ENCODE data around the gene LRP11. TPM values are rescaled to one million over a fixed set of nuclear protein-coding genes. Genes with fewer than 3 reads are reported as not detected.
"Not testable (repeated sequence)": the region's sequence is repeated elsewhere in the genome, so short reads cannot be mapped to it uniquely, and the experiment has no call there.

The LRP11 gene
- total and polyA plus RNA-seq, 12 donors = 2.6 to 65.1 (median 42.4) TPM

DNA sequence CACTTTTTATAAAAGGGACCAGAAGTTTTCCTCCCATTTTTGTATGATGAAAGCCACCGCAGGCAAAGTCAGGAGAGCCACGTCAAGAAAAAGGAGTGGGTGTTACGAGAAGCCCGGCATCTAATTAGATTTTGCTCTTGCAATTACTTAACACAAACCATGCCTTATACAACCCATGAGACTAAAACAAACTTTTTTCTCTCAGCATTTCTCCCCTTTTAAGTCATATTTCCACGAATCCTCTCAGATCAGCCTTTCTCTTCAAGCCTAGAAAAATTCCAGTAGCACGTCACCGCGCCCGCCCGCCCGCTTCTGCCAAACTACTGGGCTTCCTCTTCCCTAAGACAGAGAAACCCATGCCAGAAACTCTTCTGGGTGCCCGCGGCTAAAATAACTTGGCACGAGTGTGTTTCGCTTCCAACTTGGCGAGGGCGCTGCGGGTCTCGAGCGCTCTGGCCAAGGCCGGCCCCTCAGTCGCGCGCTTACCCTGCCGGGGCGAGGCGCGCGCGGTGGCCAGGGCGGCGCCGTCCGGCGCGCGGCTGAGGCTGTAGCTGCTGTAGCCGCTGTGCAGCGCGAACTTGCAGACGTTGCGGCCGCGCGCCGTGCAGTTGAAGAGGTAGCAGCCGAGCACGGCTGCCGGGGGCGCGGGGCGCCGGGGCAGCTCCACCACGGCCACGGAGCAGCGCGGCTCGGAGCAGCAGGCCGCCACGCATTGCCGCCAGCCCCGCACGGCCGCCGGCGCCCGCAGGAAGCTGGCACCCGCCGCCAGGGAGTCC, 1.0 kb downstream of the LRP11 start:
- peak overlapping the region; percentile 12 to 85 (median 56) for H3K4me3 ChIP-seq
- intact Hi-C loops (cut with DNase I) = loop anchor here (10.0 kb wide), 1 partner anchor 62 kb away; the partner anchor contains the start of gene RAET1G (in 2 of the 2)
- DNase-seq = peak; percentile 72 to 89 (median 84)
- no peaks in the 10 kb centered on the region for H3K9me3 ChIP-seq (replicated peaks in 1 of 3)
- H3K4me1 ChIP-seq (replicated peaks in 1 of 2) = peaks cover 3 to 25% of the 10 kb centered on the region in 2 donors
- peak overlapping the region; percentile 87 to 98 (median 91) for H3K27ac ChIP-seq
- H3K36me3 ChIP-seq (replicated peaks in 1 of 2) = no peaks in the 10 kb centered on the region
- H3K27me3 ChIP-seq = no peaks in the 10 kb centered on the region
- TF ChIP-seq POLR2A (IDR thresholded peaks at IDR 0.05) = peak; percentile 24 to 66
- TF ChIP-seq, protein P1, sequence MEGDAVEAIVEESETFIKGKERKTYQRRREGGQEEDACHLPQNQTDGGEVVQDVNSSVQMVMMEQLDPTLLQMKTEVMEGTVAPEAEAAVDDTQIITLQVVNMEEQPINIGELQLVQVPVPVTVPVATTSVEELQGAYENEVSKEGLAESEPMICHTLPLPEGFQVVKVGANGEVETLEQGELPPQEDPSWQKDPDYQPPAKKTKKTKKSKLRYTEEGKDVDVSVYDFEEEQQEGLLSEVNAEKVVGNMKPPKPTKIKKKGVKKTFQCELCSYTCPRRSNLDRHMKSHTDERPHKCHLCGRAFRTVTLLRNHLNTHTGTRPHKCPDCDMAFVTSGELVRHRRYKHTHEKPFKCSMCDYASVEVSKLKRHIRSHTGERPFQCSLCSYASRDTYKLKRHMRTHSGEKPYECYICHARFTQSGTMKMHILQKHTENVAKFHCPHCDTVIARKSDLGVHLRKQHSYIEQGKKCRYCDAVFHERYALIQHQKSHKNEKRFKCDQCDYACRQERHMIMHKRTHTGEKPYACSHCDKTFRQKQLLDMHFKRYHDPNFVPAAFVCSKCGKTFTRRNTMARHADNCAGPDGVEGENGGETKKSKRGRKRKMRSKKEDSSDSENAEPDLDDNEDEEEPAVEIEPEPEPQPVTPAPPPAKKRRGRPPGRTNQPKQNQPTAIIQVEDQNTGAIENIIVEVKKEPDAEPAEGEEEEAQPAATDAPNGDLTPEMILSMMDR (IDR thresholded peaks at IDR 0.05) = no peak
- WGBS, 4 donors = 1% methylated on average over 32 to 69 of the region's 69 CpGs

DNA sequence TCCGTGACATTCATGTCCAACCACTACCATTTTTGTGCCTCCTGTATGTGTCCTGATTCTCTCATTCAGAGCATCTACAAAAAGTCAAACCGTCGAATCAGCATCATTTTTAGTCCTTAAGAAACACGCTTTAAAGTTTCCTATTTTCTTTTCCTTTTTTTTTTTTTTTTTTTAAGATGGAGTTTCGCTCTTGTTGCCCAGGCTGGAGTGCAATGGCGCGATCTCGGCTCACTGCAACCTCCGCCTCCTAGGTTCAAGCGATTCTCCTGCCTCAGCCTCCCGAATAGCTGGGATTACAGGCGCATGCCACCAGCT, 1.8 kb downstream of the LRP11 start:
- 81 to 91% (median 84%) methylated on average over 8 to 12 of the region's 12 CpGs for WGBS, 4 donors
- not testable (repeated sequence) for DNase-seq; H3K9me3 ChIP-seq (replicated peaks in 1 of 3); H3K36me3 ChIP-seq (replicated peaks in 1 of 2); H3K27me3 ChIP-seq
- Histone ChIP-seq H3K27ac (peak overlapping the region in 3 of 5 donors; percentile 91 to 98 (median 97)), H3K4me1 (replicated peaks in 1 of 2) (peaks cover 3 to 25% of the 10 kb centered on the region in 2 donors), H3K4me3 (peak overlapping the region in 1 of 4 donors; percentile 85)
- intact Hi-C loops (cut with DNase I) = loop anchor here (10.0 kb wide), 1 partner anchor 62 kb away; the partner anchor contains the start of gene RAET1G (in 2 of the 2)

DNA sequence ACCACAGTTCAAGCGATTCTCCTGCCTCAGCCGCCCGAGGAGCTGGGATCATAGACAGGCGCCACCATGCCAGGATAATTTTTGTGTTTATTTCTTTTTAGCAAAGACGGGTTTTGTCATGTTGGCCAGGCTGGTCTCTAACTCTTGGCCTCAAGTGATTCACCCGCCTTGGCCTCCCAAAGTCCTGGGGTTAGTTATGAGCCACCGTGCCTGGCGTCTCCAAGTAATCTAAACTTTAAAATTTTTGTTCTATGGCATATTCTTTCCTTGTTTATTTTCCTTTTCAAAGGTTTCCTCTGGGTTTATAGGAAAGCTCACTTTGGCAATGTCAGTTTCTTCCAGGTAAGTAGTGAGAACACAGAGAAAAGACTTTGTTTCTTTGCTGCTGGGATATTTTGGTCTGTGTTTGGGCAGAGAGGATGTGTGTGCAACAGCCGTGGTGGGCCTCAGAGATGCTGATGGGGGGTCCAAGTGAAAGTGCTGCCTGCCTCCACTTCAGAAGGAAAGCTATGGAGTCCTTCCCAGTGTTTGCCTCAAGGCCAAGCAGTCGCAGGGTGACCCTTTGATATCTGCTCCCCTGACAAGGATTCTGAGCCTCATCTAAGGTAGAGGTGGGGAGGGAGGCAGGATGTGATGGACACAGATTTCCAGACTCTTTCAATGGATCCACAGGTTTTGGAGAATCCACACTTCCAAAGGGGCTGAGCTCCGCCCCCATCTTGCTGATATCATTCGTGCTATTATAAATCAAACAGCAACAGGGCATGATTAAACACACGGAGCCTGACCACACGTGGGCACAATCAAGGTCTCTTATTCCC, 2.3 kb downstream of the LRP11 start:
- intact Hi-C loops (cut with DNase I) = loop anchor here (10.0 kb wide), 1 partner anchor 63 kb away; the partner anchor contains the start of gene RAET1G (in 2 of the 2)
- Histone ChIP-seq H3K4me1 (replicated peaks in 1 of 2) (peaks cover 3 to 31% of the 10 kb centered on the region in 2 donors), H3K27ac (no peak overlapping the region), H3K4me3 (no peak overlapping the region), H3K9me3 (replicated peaks in 1 of 3) (no peaks in the 10 kb centered on the region), H3K27me3 (no peaks in the 10 kb centered on the region), H3K36me3 (replicated peaks in 1 of 2) (no peaks in the 10 kb centered on the region)
- peak in 2 of 7 donors; percentile 32 to 44 for DNase-seq
- 69 to 80% (median 74%) methylated on average over 13 to 14 of the region's 14 CpGs for WGBS, 4 donors
- TF ChIP-seq, protein P1 (IDR thresholded peaks at IDR 0.05) = no peak
- TF ChIP-seq POLR2A (IDR thresholded peaks at IDR 0.05) = no peak

DNA sequence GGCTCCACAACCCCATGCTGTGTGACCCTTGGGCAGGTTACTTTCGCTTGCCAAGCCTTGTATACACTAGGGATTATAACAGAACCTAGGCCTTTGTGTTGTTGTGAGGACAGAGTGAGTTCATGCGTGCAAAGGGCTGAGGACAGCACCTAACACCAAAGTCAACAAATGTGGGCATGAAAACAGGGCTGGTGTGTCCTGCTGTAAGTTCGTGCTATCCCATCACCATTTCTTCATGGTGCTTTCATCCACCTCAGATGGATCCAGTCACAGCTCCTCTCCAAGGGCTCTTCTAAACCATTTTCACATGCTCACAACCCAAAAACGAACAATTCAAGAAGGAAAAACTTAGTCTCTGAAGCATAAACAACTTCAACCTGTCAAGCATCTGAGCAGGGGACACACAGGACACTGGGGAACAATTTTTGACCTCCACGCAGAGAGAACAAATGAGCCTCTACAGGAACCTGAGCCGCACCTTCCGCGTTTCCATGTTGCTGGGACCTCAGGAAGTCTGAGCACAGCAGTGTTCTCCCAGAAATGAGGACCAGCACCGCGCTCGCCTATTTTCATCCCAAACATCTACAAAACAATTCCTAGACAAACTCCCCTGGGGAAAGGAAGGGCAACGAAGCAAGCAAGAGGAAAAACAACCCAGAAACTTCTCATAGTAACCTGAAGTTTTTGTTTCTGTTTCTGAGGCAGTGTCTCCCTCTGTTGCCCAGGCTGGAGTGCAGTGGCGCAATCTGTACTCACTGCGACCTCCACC, 3.1 kb downstream of the LRP11 start:
- no peaks in the 10 kb centered on the region for H3K9me3 ChIP-seq (replicated peaks in 1 of 3)
- TF ChIP-seq POLR2A (IDR thresholded peaks at IDR 0.05) = no peak
- TF ChIP-seq, protein P1 (IDR thresholded peaks at IDR 0.05) = no peak
- intact Hi-C loops (cut with DNase I) = loop anchor here (10.0 kb wide), 1 partner anchor 64 kb away; the partner anchor contains the start of gene RAET1G (in 2 of the 2)
- no peaks in the 10 kb centered on the region for H3K36me3 ChIP-seq (replicated peaks in 1 of 2)
- H3K27me3 ChIP-seq = no peaks in the 10 kb centered on the region
- H3K4me3 ChIP-seq = no peak overlapping the region
- no peak overlapping the region for H3K27ac ChIP-seq
- peak in 1 of 7 donors; percentile 31 for DNase-seq
- H3K4me1 ChIP-seq (replicated peaks in 1 of 2) = peaks cover 3 to 34% of the 10 kb centered on the region in 2 donors
- 86 to 89% (median 88%) methylated on average over 14 of the region's 14 CpGs for WGBS, 4 donors

Data from adrenal gland (tissue), 12 donors.